Measurements from ENCODE around the gene TRIM73. TPM values are rescaled to one million over a fixed set of nuclear protein-coding genes. Genes with fewer than 3 reads are reported as not detected.
A peak's percentile ranks its signal among the peaks of the same experiment; 100 is the strongest.
"Not testable (repeated sequence)": the region's sequence is repeated elsewhere in the genome, so short reads cannot be mapped to it uniquely, and the experiment has no call there.

The TRIM73 gene
- polyA plus RNA-seq, 1 donor: 4.8 TPM

DNA sequence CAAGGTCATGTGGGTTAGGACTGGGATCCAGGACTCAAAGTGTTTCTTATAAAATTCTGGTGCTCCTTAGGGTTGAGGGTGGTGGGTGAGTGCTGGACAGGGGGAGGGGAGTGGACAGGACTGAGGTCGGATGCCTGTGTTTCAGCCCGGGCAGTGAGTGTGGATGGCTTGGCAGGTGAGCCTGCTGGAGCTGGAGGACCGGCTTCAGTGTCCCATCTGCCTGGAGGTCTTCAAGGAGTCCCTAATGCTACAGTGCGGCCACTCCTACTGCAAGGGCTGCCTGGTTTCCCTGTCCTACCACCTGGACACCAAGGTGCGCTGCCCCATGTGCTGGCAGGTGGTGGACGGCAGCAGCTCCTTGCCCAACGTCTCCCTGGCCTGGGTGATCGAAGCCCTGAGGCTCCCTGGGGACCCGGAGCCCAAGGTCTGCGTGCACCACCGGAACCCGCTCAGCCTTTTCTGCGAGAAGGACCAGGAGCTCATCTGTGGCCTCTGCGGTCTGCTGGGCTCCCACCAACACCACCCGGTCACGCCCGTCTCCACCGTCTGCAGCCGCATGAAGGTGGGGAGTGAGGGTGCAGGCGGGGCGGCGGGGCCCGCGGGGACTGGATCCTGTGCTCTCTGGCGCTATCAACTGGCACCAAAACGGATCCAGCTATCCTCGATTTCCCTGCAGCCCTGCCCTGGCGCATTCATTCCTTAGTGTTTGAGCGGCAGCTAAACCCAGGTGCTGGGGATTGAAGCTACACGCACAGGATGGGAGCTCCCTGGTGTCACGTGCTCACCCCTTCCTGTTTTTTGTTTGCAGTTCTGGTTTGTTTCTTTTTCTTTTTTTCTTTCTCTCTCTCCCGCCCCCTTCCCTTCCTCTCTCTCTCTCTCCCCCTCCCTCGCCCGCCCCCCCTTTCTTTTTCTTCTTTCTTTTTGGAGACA lies 3.6 kb downstream of the TRIM73 start:
- not testable (repeated sequence) for H3K4me3 ChIP-seq (ENCODE audit: low read length); H3K9me3 ChIP-seq (ENCODE audit: control insufficient read depth, low read depth, low read length); H3K4me1 ChIP-seq (ENCODE audit: control insufficient read depth, insufficient read depth, low read length); H3K27me3 ChIP-seq (ENCODE audit: control insufficient read depth, insufficient read depth, low read length); DNase-seq; H3K36me3 ChIP-seq (ENCODE audit: control insufficient read depth, insufficient read depth, low read length); H3K27ac ChIP-seq (ENCODE audit: low read length)
- no CpG with 5 or more reads among the region's 34 CpGs for WGBS (ENCODE audit: insufficient coverage, low lambda C conversion rate)

DNA sequence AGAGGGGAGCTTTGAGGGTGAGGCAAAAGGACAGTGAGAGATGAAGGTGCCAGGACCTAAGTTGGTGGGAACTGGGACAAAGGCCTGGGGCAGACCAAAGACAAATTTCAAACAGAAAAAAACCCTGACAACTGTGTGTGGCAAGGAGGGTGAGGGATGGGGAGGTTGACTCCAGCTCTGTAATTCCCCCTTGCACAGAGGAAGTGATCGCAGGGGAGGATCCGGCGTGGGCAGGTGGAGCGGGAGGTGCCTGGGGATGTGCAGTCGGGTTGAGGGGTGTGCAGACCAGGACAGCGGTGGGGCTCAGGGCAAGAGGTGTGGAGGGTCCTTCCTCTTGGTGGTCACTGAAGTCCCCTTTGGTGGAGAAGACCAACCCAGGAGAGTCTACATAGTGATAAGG lies 5.1 kb downstream of the TRIM73 start:
- DNase-seq; H3K36me3 ChIP-seq (ENCODE audit: control insufficient read depth, insufficient read depth, low read length); H3K4me3 ChIP-seq (ENCODE audit: low read length); H3K4me1 ChIP-seq (ENCODE audit: control insufficient read depth, insufficient read depth, low read length); H3K27ac ChIP-seq (ENCODE audit: low read length); H3K9me3 ChIP-seq (ENCODE audit: control insufficient read depth, low read depth, low read length); H3K27me3 ChIP-seq (ENCODE audit: control insufficient read depth, insufficient read depth, low read length): not testable (repeated sequence)
- no CpG with 5 or more reads among the region's 6 CpGs for WGBS (ENCODE audit: insufficient coverage, low lambda C conversion rate)

DNA sequence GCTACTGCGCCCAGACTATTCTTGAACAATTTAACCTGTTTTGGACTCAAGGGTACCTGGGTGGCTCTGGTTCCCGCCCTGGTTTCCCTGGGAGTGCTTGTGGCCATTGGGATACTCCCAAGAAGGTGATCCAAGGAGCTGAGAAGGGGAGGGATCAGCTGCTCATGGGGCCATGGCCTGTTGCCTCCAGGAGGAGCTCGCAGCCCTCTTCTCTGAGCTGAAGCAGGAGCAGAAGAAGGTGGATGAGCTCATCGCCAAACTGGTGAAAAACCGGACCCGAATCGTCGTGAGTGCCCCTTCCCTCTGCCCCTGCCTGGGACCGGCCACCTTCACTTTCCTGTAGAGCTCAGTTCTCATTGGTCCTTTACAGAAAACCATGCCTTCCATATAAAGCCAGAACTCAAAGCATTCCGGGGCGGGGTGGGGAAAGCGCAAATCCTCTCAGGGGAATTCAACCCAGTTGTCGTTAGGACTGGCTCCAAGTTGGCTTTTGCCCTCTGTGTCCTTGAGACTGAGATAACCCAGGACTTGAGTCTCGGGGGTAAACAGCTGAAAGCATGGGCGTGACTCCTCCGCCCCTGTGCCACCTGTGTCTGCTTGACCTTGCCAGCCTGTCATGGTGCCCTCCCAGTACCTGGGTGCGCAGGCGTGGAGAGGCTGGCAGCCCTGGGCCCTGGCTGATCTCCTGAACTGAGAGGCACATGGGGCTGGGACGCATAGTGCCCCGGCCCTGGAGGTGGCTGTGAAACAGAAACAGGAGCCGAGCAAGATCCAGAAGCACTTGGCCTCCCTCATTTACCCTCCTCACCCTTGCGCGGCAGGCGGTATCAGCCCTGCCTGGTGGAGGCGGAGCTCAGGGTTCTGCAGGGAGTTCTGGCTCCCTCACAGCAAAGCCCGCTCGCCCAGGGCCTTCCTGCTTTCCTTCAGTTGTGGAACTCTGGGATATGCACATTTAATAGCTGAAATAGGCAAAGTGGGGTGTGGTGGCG lies 8.3 kb downstream of the TRIM73 start:
- not testable (repeated sequence) for H3K4me3 ChIP-seq (ENCODE audit: low read length); H3K4me1 ChIP-seq (ENCODE audit: control insufficient read depth, insufficient read depth, low read length); DNase-seq; H3K36me3 ChIP-seq (ENCODE audit: control insufficient read depth, insufficient read depth, low read length); H3K27me3 ChIP-seq (ENCODE audit: control insufficient read depth, insufficient read depth, low read length); H3K9me3 ChIP-seq (ENCODE audit: control insufficient read depth, low read depth, low read length); H3K27ac ChIP-seq (ENCODE audit: low read length)
- no CpG with 5 or more reads among the region's 28 CpGs for WGBS (ENCODE audit: insufficient coverage, low lambda C conversion rate)

DNA sequence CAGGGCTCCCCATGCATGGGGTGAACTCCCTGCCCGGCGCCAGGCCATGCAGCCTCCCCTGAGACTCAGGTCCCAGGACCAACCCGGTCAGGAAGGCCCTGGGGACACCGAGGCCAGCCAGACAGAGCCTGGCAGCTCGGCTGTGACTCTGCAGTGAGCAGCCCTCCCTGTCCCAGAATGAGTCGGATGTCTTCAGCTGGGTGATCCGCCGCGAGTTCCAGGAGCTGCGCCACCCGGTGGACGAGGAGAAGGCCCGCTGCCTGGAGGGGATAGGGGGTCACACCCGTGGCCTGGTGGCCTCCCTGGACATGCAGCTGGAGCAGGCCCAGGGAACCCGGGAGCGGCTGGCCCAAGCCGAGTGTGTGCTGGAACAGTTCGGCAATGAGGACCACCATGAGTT lies 9.2 kb downstream of the TRIM73 start:
- no CpG with 5 or more reads among the region's 18 CpGs for WGBS (ENCODE audit: insufficient coverage, low lambda C conversion rate)
- not testable (repeated sequence) for DNase-seq; H3K27me3 ChIP-seq (ENCODE audit: control insufficient read depth, insufficient read depth, low read length); H3K4me3 ChIP-seq (ENCODE audit: low read length); H3K4me1 ChIP-seq (ENCODE audit: control insufficient read depth, insufficient read depth, low read length); H3K27ac ChIP-seq (ENCODE audit: low read length); H3K9me3 ChIP-seq (ENCODE audit: control insufficient read depth, low read depth, low read length); H3K36me3 ChIP-seq (ENCODE audit: control insufficient read depth, insufficient read depth, low read length)

DNA sequence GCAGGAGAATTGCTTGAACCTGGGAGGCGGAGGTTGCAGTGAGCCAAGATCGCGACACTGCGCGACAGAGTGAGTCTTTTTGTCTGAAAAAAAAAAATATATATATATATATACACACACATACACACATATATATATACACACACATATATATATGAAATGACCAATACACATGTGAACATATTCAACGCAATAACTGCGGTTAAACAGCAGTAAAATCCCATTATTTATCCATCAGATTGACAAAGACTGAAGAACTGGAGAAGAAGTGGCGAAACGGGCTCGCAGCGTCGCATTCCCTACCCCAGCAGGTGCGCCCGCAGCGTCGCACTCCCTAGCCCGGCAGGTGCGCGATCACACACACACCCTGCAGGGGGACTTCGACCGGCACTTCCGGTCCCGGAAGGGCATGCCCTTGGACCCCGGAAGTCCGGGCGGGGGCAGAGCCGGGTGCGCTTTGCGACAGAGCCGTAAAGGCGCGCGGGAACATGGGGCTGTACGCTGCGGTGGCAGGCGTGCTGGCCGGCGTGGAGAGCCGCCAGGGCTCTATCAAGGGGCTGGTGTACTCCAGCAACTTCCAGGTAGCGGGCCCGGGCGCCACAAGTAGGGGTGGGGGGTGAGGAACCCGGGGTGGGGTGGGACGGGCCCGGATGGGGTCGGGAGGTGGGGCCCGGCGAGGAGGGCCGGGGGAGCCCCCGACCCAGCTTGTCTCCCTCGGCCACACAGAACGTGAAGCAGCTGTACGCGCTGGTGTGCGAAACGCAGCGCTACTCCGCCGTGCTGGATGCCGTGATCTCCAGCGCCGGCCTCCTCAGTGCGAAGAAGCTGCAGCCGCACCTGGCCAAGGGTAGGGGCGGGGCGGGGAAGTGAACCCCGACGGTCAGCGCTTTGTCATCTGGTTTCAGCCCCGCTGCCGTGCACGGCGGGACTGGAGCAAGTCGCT lies 14.7 kb downstream of the TRIM73 start:
- DNase-seq; H3K9me3 ChIP-seq (ENCODE audit: control insufficient read depth, low read depth, low read length); H3K27me3 ChIP-seq (ENCODE audit: control insufficient read depth, insufficient read depth, low read length); H3K27ac ChIP-seq (ENCODE audit: low read length); H3K4me1 ChIP-seq (ENCODE audit: control insufficient read depth, insufficient read depth, low read length); H3K36me3 ChIP-seq (ENCODE audit: control insufficient read depth, insufficient read depth, low read length): not testable (repeated sequence)
- no CpG with 5 or more reads among the region's 74 CpGs for WGBS (ENCODE audit: insufficient coverage, low lambda C conversion rate)
- H3K4me3 ChIP-seq (ENCODE audit: low read length): peak overlapping the region; percentile 13

DNA sequence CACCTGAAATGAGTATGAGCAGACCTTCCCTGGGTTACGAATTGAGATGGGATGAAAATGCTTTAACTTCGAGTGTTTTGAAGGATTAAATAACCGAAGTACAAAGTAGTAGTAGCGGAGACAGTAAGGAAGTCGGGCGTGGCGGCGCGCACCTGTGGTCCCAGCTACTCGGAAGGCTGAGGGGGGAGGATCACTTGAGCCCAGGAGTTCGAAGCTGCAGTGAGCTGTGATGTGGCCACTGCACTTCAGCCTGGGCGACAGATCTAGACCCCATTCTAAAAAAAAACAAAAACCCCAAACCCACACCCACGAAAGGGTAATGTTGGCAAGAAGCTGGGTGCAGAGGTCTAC lies 15.4 kb downstream of the TRIM73 start:
- WGBS (ENCODE audit: insufficient coverage, low lambda C conversion rate): no CpG with 5 or more reads among the region's 13 CpGs
- H3K4me1 ChIP-seq (ENCODE audit: control insufficient read depth, insufficient read depth, low read length): not testable (repeated sequence)

DNA sequence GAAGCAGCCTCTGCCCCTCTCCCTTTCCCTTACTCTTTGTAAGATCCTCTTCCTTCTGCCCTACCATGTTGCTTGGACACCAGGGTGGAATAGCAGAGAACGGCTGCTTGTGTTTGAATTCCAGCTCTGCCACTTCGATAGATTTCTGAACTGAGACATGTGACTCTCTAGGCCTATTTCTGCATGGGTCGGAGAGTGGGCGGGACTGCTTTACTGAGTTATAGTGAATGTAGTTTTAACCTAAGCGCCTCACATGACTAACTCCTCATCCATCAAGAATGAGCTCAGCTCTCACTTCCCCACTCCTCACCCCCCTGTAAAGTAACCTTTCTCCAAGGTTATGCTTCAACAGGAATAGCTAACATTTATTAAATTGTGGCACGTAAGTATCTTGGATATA lies 18.8 kb downstream of the TRIM73 start:
- H3K4me3 ChIP-seq (ENCODE audit: low read length); H3K27me3 ChIP-seq (ENCODE audit: control insufficient read depth, insufficient read depth, low read length); H3K4me1 ChIP-seq (ENCODE audit: control insufficient read depth, insufficient read depth, low read length); DNase-seq; H3K36me3 ChIP-seq (ENCODE audit: control insufficient read depth, insufficient read depth, low read length); H3K27ac ChIP-seq (ENCODE audit: low read length); H3K9me3 ChIP-seq (ENCODE audit: control insufficient read depth, low read depth, low read length): not testable (repeated sequence)
- no CpG with 5 or more reads among the region's 6 CpGs for WGBS (ENCODE audit: insufficient coverage, low lambda C conversion rate)

More for the DNA sequence above, 15.4 kb downstream of the TRIM73 start:
- DNase-seq; H3K36me3 ChIP-seq (ENCODE audit: control insufficient read depth, insufficient read depth, low read length); H3K4me3 ChIP-seq (ENCODE audit: low read length); H3K9me3 ChIP-seq (ENCODE audit: control insufficient read depth, low read depth, low read length); H3K27me3 ChIP-seq (ENCODE audit: control insufficient read depth, insufficient read depth, low read length); H3K27ac ChIP-seq (ENCODE audit: low read length): not testable (repeated sequence)

DNA sequence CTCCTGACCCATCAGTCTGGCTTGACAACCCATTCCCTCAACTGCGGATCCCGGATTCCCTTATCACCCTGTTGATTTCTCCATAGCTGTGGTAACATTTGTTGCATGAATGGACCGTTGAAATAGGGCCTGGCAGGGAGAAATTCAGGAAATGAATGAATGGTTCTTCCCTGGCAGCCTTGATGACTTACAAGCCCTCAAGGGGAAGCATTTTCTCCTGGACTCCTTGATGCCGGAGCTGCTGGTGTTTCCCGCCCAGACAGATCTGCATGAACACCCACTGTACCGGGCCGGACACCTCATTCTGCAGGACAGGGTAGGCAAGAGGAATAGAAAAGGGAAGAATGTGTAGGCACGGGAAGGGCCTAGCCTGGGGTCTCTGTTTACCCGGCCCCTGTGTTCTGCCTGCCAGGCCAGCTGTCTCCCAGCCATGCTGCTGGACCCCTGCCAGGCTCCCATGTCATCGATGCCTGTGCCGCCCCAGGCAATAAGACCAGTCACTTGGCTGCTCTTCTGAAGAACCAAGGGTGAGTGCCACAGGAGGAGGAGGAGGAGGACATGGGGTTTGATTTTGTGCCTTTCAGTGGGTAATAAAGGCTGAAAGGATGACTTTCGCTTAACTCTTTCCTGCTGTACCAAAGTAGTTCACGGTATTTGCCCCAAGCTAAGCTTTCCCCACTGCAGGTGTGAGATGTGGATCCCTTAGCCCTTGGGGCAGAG lies 19.4 kb downstream of the TRIM73 start:
- not testable (repeated sequence) for H3K36me3 ChIP-seq (ENCODE audit: control insufficient read depth, insufficient read depth, low read length); H3K9me3 ChIP-seq (ENCODE audit: control insufficient read depth, low read depth, low read length); H3K4me1 ChIP-seq (ENCODE audit: control insufficient read depth, insufficient read depth, low read length); H3K27me3 ChIP-seq (ENCODE audit: control insufficient read depth, insufficient read depth, low read length); H3K27ac ChIP-seq (ENCODE audit: low read length); H3K4me3 ChIP-seq (ENCODE audit: low read length); DNase-seq
- no CpG with 5 or more reads among the region's 13 CpGs for WGBS (ENCODE audit: insufficient coverage, low lambda C conversion rate)

DNA sequence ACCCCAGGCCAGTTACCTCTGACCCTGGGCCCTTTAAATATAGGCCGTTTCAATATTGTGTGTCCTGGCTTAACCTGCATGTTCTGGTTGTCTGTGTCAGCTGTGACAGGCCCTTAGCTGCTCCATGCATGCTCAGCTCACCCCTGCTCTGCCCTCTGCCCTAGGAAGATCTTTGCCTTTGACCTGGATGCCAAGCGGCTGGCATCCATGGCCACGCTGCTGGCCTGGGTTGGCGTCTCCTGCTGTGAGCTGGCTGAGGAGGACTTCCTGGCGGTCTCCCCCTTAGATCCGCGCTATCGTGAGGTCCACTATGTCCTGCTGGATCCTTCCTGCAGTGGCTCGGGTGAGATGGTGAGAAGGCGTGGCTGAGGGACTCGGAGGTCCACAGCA lies 20.0 kb downstream of the TRIM73 start:
- not testable (repeated sequence) for DNase-seq; H3K9me3 ChIP-seq (ENCODE audit: control insufficient read depth, low read depth, low read length); H3K4me1 ChIP-seq (ENCODE audit: control insufficient read depth, insufficient read depth, low read length); H3K27me3 ChIP-seq (ENCODE audit: control insufficient read depth, insufficient read depth, low read length); H3K36me3 ChIP-seq (ENCODE audit: control insufficient read depth, insufficient read depth, low read length); H3K4me3 ChIP-seq (ENCODE audit: low read length); H3K27ac ChIP-seq (ENCODE audit: low read length)
- WGBS (ENCODE audit: insufficient coverage, low lambda C conversion rate): no CpG with 5 or more reads among the region's 11 CpGs

Measured in large intestine (tissue), 3 donors.